NCI-H2196 treated with DMSO at 0.1 percent for 48 hours (cell line): ENCODE measurements around the gene UVRAG.

Experiments
- DNase-seq: peaks from one replicate; lab custom pipeline; 2025; ENCODE audit not compliant: unreplicated experiment; lab: John Stamatoyannopoulos, UW

UVRAG gene

DNA sequence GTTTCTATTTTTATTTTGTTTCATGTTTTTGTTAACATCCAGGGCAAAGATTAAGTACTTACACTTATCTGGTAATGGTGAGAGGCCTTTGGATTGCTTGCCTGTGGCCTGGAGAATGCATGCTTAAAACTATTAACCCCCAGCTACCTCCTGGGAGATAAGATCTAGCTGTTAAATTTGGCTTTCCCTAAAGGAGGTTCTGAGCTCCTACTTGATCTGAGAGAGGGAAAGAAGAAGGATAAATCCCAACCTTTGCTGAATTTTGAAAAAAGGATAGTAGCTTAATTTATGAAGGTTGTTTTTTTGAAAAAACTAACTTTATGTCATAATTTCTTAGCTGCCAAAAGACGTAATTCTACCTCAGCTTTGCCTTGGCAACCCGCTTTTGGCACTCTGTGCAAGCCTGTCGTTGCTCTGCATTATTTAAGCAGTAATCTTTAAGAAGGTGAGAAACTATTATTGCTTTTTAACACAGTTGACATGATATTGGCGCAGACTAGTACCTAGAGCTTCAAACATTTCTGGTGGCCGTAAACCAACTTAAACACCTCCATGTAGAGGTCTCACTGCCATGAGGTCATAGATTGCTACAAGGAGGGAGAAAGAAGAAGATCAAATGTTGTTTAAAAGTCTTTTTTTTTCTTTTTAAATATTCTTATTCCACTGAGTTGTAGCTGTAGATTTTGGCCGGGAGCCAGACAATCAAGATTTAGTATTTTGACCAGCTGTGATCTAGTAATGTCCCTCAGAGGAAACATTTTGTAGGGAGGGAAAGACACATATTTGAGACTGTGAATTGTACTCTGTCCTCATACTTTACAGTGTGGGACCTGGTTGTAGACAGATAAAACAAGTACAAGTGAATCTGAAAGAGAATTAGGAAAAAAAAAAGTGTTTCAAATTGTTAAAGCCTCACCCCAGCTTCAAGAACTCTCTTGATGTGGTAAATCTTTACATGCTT is 316.9 kb downstream of the UVRAG start:
- no peak for DNase-seq

GRCh38 chr11:76134239-76134638 is 319.2 kb downstream of the UVRAG start:
- no peak for DNase-seq

GRCh38 chr11:76135491-76135890 is 320.5 kb downstream of the UVRAG start:
- DNase-seq = no peak

- no peak for DNase-seq
Measured at GRCh38 chr11:76139314-76139713, 324.3 kb downstream of the UVRAG start.

DNA sequence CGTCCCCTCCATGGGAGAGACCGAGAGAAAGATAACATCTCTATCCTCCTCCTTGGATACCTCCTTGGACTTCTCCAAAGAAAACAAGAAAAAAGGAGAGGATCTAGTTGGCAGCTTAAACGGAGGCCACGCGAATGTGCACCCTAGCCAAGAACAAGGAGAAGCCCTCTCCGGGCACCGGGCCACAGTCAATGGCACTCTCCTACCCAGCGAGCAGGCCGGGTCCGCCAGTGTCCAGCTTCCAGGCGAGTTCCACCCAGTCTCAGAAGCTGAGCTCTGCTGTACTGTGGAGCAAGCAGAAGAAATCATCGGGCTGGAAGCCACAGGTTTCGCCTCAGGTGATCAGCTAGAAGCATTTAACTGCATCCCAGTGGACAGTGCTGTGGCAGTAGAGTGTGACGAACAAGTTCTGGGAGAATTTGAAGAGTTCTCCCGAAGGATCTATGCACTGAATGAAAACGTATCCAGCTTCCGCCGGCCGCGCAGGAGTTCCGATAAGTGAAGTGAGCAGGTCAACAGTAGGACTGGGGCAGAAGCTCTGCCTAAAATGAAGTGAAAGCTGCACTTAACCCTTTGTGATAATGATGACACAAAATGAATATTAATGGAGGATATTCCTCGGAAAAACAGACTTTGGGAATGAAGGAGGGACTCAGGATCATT is 326.0 kb downstream of the UVRAG start:
- DNase-seq = no peak

- no peak for DNase-seq
Measured at GRCh38 chr11:76141901-76142588, 327.0 kb downstream of the UVRAG start.

DNA sequence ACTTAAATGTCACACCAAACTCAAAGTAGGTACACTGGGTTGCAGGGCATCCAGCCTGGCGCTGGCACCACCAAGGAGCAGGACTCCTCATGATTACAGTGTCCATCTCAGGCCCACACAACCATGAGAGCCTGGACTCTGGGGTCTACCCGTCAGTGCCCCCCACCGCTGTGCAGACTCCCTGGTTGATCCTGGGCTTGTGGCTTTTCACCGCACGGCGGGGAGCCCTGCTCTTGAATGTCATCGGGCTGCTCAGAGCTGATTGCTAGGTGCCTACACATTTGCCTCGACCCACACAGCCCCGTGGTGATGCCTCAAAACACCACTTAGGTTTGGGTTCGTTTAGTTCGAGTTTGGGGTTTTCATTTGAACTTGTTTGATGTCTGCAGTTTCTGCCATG is 328.3 kb downstream of the UVRAG start:
- DNase-seq = no peak

GRCh38 chr11:76147106-76147740 is 332.2 kb downstream of the UVRAG start:
- no peak for DNase-seq

GRCh38 chr11:76148231-76148630 is 333.2 kb downstream of the UVRAG start:
- DNase-seq = peak; percentile 30

GRCh38 chr11:76148941-76149613 is 334.1 kb downstream of the UVRAG start:
- no peak for DNase-seq

- no peak for DNase-seq
Measured at GRCh38 chr11:76149713-76150112, 334.7 kb downstream of the UVRAG start.

DNA sequence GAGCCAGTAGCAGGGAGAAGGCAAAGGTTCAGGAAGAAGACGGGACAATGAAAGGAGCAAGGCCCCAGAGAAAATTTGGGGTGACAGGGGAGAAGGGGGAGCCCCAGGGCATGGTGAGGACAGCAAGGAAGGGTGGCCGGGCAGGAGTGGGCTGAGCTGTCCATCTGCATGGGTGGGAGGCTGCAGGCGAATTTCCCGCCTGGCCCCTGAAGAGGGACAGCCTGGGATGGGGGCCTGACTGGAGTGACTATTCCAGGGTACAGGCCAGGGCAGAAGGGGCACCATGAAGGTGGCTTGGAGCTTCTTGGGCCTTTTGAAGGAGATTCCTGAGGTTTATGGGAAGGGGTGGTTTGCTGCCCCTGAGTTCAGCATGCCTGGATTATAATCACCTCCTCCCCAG is 335.1 kb downstream of the UVRAG start:
- DNase-seq = no peak

DNA sequence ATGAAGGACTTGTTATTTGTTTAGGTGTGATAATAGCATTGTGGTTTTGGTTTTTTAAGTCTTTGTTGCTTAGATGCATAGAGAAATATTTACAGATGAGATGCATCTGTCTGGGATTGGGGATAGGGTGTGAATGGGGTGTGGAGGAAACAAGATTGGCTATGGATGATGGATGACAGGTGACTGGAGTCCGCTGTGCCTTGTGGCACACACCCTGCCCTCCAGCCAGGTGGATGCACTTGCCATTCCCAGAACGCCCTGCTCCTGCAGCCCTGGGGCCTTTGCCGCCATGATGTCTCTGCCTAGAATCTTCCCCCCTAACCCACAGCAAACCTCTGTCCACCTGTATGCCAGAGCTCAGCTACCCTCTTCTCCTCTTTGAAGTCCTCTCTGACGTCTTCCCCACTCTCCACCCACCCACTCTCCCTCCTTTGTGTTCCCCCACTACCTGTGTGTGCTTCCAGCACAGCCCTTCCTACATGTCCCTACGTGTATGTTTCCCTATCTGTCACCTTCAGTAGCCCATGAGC is 336.6 kb downstream of the UVRAG start:
- DNase-seq = no peak

DNA sequence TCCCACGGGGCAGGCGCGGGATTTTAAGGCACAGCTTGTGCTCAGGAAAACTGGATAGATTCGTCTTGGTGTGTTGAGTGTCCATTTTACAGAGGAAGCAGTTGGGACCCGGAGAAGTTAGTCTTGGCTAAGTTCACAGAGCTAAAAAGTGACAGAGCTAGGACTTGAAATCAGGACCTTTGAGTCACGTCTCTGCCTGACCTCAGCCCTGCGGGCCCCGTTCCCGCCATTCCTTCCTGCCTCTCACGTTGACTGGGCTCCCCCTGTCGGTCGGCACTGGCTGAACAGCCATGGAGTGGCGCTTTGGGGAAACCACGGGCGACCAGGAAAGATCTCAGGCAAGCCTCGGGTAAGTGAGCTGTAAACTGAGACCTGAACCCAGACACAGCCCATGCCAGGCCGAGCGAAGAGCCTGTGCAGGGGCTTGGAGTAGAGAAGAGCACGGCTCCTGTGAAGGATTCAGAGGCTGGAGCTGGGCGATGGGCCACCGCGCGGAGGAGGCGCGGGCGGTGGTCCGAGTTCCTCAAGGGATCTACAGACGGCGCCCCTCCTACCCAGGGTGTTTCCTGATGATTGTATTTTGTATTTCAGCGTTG is 337.2 kb downstream of the UVRAG start:
- no peak for DNase-seq

DNA sequence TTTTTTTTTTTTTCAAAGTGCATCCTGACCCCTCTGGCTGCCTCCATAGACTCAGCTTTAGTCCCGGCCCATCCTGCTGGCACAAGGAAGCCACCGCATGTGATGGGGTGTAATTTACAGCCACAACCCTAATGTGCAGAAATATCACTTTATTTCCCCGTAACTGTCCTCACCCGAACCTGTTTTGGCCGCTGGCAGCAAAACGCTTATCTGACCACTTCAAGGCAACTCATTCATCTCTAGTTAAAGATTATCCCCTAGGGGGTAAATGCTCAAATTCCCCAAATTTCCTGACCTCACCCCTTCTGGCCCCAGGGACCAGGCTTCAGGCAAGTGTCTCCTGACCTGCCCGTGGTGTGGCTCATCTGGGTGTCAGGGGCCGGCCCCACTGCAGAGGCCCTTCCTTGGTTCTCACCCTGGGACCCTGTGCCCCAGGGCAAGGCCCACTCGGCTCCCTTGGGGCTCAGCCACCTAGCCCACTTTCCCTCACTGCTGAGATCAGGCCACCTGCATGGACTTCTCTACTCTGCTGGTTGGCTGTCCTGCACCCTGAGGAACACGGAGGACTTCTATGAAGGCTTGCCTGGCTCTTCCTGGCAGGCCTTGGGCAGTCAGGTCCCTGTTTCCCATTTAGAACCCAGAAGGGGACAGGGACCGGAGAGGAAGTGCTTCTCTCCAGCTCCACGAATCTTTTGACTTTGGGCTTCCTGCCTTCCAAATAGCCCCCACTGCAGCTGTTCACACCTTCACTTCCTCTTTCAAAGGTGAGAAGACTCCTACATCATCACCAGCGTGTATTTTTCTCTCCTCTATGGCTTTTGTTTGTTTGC is 337.9 kb downstream of the UVRAG start:
- DNase-seq = no peak

DNA sequence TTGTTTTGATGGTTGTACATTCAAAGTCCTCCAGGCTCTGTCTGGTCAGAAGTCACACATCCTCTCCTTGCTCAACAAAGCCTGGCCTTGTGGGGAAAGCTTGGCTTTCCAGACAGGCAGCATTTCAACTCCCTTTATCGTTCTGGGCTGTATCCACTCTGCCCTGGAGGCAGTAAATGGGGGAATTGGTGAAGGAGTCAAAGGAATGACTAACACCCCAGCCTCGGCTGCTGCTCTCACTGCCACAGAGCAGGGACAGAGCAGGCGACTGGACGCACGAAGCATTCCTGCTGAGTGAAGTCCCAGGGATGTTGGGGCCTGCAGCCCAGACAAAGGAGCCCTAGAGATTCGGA is 338.5 kb downstream of the UVRAG start:
- DNase-seq = no peak

- DNase-seq = no peak
Measured at GRCh38 chr11:76155500-76156227, 340.7 kb downstream of the UVRAG start.

GRCh38 chr11:76156971-76157427 is 342.0 kb downstream of the UVRAG start:
- no peak for DNase-seq

GRCh38 chr11:76157891-76158290 is 342.9 kb downstream of the UVRAG start:
- no peak for DNase-seq
